ENCODE measurements around the gene DHRS4L2.
"Not testable (repeated sequence)": the region's sequence is repeated elsewhere in the genome, so short reads cannot be mapped to it uniquely, and the experiment has no call there.

DNA sequence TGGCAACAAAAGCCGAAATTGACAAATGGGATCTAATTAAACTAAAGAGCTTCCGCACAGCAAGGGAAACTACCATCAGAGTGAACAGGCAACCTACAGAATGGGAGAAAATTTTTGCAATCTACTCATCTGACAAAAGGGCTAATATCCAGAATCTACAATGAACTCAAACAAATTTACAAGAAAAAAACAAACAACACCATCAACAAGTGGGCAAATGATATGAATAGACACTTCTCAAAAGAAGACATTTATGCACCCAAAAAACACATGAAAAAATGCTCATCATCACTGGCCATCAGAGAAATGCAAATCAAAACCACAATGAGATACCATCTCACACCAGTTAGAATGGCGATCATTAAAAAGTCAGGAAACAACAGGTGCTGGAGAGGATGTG lies 41.0 kb downstream of the DHRS4L2 start:
- TF ChIP-seq RCOR1 (conservative IDR thresholded peaks at IDR 0.05; ENCODE audit: low read depth, low read length); BHLHE40 (IDR thresholded peaks at IDR 0.05; ENCODE audit: borderline replicate concordance in 1 of 2, low read depth in 2 of 2, low read length in 1 of 2); CTCF (IDR thresholded peaks at IDR 0.05 in 2 of 3, conservative IDR thresholded peaks at IDR 0.05 in 1 of 3; ENCODE audit: control insufficient read depth in 2 of 3, extremely low read depth in 1 of 3, insufficient read depth in 1 of 3, low read depth in 3 of 3, low read length in 3 of 3); GABPA (IDR thresholded peaks at IDR 0.05; ENCODE audit: low read depth); EP300 (IDR thresholded peaks at IDR 0.05; ENCODE audit: borderline replicate concordance in 1 of 2, control insufficient read depth in 1 of 2, low read depth in 2 of 2, low read length in 2 of 2); POLR2A (IDR thresholded peaks at IDR 0.05; ENCODE audit: low read depth, low read length); TCF7 (IDR thresholded peaks at IDR 0.05; ENCODE audit: borderline replicate concordance); RAD21 (IDR thresholded peaks at IDR 0.05; ENCODE audit: insufficient read depth, low read depth, low read length); RELA (IDR thresholded peaks at IDR 0.05; ENCODE audit: borderline replicate concordance, partially characterized antibody); RFX5 (IDR thresholded peaks at IDR 0.05; ENCODE audit: low read depth, low read length); SP1 (IDR thresholded peaks at IDR 0.05; ENCODE audit: low read depth, low read length); POLR2AphosphoS5 (IDR thresholded peaks at IDR 0.05; ENCODE audit: low read length): not testable (repeated sequence)
